HG02798 (cell line): ENCODE data around the gene TFIP11.

Experiments used
- ATAC-seq: cut with Tn5 transposase; IDR thresholded peaks from one replicate; pipeline ENCODE4 v1.9.1; 2021; ENCODE audit warnings: mild to moderate bottlenecking; ENCODE audit not compliant: unreplicated experiment, poor library complexity

The TFIP11 gene

DNA sequence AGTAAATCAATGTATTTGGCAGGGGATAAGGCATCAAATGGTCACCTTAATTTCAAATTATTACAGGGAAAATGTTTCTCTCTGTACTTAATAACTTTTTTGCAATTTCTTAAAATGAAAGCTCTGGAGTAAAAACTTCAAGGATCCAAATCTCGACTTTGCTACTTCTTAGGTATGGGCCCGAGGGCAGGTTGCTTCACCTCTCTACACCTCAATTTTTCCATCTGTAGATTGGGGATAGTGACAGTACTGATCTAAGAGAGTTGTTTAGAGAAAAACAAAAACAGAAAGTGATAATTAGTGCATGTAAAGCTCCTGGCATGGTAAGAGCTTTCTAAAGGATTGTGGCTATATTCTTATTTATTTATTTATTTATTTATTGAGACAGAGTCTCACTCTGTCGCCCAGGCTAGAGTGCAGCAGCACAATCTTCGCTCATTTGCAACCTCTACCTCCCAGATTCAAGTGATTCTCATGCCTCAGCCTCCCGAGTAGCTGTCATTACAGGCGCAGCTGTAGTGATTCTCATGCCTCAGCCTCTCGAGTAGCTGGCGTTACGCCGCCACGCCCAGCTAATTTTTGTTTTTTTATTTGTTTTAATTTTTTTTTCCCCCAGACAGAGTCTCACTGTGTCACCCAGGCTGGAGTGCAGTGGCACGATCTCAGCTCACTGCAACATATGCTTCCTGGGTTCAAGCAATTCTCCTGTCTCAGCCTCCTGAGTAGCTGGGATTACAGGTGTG, 2.3 kb upstream of the TFIP11 start:
- ATAC-seq: no peak

GRCh38 chr22:26513838-26514237, 1.6 kb upstream of the TFIP11 start:
- ATAC-seq: no peak

DNA sequence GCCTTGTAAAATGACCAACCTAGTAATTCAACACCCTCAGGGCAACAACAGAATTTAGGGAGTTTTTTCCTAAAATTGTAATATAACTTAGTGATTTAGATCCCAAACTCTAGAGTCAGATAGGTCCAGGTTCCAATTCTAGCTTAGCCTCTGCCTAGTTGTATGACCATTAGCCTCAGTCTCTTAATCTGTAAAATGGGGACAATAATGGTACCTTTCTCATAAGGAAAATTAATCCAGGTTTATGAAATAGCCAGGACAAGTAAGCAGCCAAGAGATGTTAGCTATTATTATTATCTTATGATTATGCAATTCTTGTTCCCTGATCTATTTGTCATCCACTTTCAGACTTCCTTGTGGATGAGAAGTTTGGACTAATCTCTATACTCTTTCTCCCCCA, 4.1 kb downstream of the TFIP11 start:
- ATAC-seq: no peak

GRCh38 chr22:26503758-26504157, 8.5 kb downstream of the TFIP11 start:
- ATAC-seq: no peak

DNA sequence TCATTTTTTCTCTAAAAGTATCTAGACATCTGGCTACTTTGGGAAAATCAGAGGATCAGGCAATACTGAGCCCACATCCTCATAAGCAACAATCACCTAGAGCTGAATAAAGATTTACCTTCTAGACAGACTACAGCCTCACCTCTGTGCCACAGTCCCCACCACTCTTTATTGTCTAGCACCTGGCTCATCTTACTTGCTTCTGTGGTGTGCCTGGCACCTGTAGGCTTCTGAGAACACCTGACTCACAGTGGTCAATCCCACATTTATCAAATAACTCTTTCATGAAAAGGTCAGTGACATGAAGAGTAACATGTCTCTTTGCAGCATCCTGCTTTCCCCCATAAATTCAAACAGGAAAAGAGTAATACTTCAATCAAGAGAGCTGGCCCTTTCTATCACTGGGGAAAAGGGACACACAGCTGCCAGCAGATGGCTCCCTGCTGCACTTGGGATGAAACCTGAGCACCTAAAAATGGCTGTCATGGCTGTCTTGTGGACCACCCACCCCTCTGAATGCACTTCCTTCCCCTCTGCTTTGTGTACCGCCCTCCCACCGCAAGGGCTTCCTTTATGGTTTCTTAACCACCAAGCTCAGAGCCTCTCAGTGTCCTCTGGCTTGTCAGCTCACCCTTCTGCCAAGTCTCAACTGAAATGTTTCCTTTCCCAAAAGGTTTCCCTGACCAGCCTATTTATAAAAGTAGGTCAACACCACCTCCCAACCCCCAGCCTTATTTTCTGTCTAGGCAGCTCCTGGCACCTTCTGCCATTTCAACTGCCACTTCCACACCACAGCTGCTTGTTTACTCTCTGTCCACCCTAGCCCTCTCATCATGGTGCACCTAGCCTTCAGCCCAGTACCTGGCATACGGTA, 9.3 kb downstream of the TFIP11 start:
- no peak for ATAC-seq

- ATAC-seq: no peak
Observed at GRCh38 chr22:26501996-26502395, 10.3 kb downstream of the TFIP11 start.

GRCh38 chr22:26499188-26499703, 13.0 kb downstream of the TFIP11 start:
- ATAC-seq: no peak

- ATAC-seq: no peak
Observed at GRCh38 chr22:26496456-26496855, 15.8 kb downstream of the TFIP11 start.

GRCh38 chr22:26494506-26494905, 17.8 kb downstream of the TFIP11 start:
- ATAC-seq: no peak

DNA sequence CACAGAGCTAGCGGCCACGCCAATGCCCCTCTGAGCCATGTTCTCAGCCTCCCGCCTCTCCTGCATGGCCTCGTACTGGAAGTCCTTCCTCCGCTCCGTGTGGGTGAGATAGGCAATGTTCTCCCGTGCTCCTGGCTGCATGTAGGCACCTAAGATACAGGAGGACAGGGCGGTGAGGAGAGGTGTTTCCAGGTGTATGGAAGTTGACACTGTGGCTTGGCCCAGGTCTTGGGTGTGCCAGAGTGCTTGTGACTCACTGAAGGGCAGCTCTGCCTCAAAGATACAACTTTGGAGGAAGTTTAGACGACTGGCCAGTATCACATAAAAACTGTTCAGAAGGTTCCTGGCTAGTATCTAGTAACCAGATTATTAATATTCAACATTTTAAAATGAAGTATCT, 20.1 kb downstream of the TFIP11 start:
- ATAC-seq: no peak

GRCh38 chr22:26489447-26490036, 22.7 kb downstream of the TFIP11 start:
- no peak for ATAC-seq

GRCh38 chr22:26487996-26488395, 24.3 kb downstream of the TFIP11 start:
- no peak for ATAC-seq

DNA sequence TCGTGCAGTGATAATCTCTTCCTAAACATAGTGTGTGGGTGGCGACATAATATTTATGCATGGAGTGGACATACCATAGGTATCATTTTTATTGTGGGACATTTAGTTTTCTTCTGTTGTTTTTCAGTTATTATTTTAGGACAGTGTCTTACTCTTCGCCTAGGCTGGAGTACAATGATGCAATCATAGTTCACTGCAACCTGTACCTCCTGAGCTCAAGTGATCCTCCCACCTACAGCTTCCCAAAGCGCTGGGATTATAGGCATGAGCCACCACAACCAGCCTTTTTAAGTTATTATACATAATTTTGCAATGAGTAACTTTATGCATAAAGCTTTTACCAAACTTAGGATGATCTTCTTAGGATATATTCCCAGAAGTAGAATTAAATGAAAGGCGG, 25.9 kb downstream of the TFIP11 start:
- no peak for ATAC-seq

GRCh38 chr22:26485806-26486390, 26.4 kb downstream of the TFIP11 start:
- ATAC-seq: no peak

- ATAC-seq: no peak
Observed at GRCh38 chr22:26485013-26485412, 27.3 kb downstream of the TFIP11 start.

GRCh38 chr22:26484360-26484706, 27.9 kb downstream of the TFIP11 start:
- ATAC-seq: no peak

DNA sequence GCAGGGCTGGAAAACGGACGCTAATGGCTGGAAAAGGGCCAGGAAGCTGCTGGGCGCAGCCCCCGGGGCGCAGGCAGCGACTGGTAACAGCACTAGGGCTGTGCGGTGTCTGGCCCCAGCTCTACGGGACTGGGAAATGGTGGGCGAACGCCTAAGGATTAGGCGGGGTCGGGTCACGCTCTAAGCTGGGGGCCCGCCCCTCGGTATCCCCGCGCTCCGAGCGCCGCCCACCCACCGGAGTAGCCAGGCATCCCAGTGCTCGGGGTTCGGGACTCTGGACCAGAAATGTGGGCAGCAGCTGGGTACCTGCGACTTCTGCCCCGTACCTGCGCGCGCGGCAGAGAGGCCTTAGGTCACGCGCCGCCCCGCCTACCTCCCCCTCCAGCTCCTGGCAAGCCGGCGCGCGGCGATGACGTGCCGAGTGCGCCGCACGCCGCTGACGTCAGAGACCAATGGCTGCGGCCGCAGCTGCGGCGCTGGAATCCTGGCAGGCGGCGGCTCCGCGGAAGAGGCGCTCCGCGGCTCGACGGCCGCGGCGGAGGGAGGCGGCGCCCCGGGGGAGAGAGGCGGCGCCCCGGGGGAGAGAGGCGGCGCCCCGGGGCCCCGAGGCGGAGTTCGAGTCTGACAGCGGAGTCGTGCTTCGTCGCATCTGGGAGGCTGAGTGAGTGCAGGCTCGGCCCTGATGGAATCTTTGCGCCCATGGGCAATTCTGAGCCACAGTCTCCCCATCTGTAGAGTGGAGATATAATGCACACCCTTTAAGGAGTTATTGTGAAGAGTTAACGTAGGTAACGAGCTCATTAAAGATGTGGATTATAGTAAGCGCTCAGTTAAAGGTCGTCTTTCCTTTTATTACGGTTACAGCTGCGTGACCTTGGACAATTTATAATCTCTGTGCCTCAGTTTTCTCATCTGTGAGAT, 28.6 kb downstream of the TFIP11 start, which contains the start of the genes HPS4 and SRRD:
Gene HPS4 (minus strand): TSS at position 345 of the 921 bp plus-strand sequence. CDS start 2,021 bp downstream, outside the sequence.
Gene SRRD (plus strand): TSS at position 439 of the 921 bp plus-strand sequence. CDS start 14 bp downstream, at position 453.
- ATAC-seq: peak; percentile 84

DNA sequence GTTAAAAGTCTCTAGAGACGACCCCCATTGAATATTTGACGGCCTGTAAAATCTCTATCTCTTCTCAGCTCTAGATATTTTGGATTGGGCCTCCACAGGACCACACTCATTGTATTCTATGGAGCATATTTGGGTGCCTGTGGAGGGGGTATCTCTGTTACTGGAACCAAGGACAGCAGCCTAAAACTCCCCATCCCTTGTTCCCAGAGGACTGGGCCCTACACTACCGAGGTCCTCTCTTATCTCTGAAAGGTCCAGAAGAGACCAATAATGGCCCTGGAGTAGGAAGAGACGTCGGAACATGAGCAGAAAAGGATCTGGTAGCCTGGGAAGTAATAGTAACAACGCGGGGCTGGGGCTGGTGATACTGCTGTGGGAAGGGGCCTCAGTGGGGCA, 29.2 kb downstream of the TFIP11 start:
- no peak for ATAC-seq

DNA sequence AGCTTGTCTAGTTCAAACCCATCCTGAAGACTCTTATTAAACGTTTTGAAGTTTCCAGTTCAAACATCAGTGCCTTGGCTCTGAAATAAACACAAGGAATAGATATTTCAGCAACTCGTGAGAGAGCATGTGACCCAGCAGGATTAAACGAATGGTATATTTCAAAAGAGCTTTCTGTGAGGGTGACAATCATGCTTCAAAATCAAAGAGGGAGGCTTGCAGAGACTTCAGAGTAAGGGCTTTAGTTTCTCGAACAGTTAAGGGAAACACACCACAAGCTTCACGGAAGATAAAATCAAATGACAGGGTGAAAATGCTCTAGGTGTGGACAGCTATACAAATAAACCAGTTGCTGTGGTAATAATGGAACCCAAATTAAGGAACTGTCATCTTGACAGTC, 30.1 kb downstream of the TFIP11 start:
- ATAC-seq: no peak
